ENCODE measurements around the gene GJD3. TPM values are rescaled to one million over a fixed set of nuclear protein-coding genes. Genes with fewer than 3 reads are reported as not detected.

GJD3 gene
- total and polyA plus RNA-seq, 2 donors (not counting 1 experiment from before 2014, with no cell fraction given) = not detected

- no peak for TF ChIP-seq EZH2 (IDR thresholded peaks at IDR 0.05; ENCODE audit: borderline replicate concordance, insufficient read depth, low read depth, low read length, poor library complexity, severe bottlenecking)
- no peak for TF ChIP-seq CTCF (IDR thresholded peaks at IDR 0.05)
- ChIA-PET CTCF (interaction anchor here (0.5 to 8.3 kb wide), 9 partner anchors 9 to 228 kb away, joined by 3 to 119 read pairs (median 6); no protein-coding TSS in a partner anchor), POLR2A (interaction anchor here (0.6 to 8.4 kb wide), 4 partner anchors 10 to 201 kb away, joined by 3 to 96 read pairs (median 4); partner anchors contain the start of gene CASC3)
- Histone ChIP-seq H3K4me3 (ENCODE audit: control extremely low read depth in 1 of 5, extremely low read depth in 1 of 5, insufficient read depth in 1 of 5, low read depth in 2 of 5, low read length in 4 of 5) (peak overlapping the region; percentile 51 to 84 (median 71)), H3K4me1 (ENCODE audit: control insufficient read depth in 2 of 2, insufficient read depth in 2 of 2, low read length in 2 of 2) (peaks cover 70 to 85% of the 10 kb centered on the region in 2 donors), H3K36me3 (replicated peaks in 1 of 2; ENCODE audit: control extremely low read depth in 1 of 2, control insufficient read depth in 1 of 2, extremely low read depth in 1 of 2, insufficient read depth in 2 of 2, low read length in 1 of 2) (peaks cover 3 to 6% of the 10 kb centered on the region in 2 experiments), H3K9ac (ENCODE audit: low read length) (peak overlapping the region; percentile 91), H3K27me3 (replicated peaks in 1 of 4; ENCODE audit: control extremely low read depth in 1 of 4, control insufficient read depth in 3 of 4, insufficient read depth in 4 of 4, low read length in 3 of 4) (no peaks in the 10 kb centered on the region), H3K9me3 (ENCODE audit: control extremely low read depth in 1 of 3, control insufficient read depth in 2 of 3, insufficient read depth in 1 of 3, low read length in 2 of 3) (no peaks in the 10 kb centered on the region), H4K20me1 (ENCODE audit: control insufficient read depth, insufficient read depth, low read length, poor library complexity, severe bottlenecking) (peaks cover 22% of the 10 kb centered on the region), H3K27ac (ENCODE audit: low read length in 2 of 2) (peak overlapping the region; percentile 67 to 88), H2AFZ (ENCODE audit: insufficient read depth, low read depth, low read length, poor library complexity, severe bottlenecking) (no peak overlapping the region), H3K4me2 (replicated peaks; ENCODE audit: low read depth, low read length, poor library complexity, severe bottlenecking) (peak overlapping the region; percentile 100), H3K79me2 (ENCODE audit: control insufficient read depth, insufficient read depth, low read length) (peaks cover 96% of the 10 kb centered on the region)
- DNase-seq (peak; percentile 95), ATAC-seq (ENCODE audit: low read depth) (peak; percentile 76)
- H3K4me1 Mint-ChIP-seq = peaks cover 74% of the 10 kb centered on the region
- no peaks in the 10 kb centered on the region for H3K9me3 Mint-ChIP-seq (ENCODE audit: insufficient read depth)
- H3K27me3 Mint-ChIP-seq = no peaks in the 10 kb centered on the region
- H3K4me3 Mint-ChIP-seq = peak overlapping the region; percentile 91
- peak overlapping the region; percentile 92 for H3K27ac Mint-ChIP-seq
- WGBS (ENCODE audit: insufficient coverage) = under 1% methylated on average over 46 of the region's 55 CpGs
- intact Hi-C loops (cut with micrococcal nuclease) = loop anchor here (1.0 kb wide), 5 partner anchors 11 to 38 kb away; no protein-coding TSS in a partner anchor
These were observed 23.4 kb downstream of the GJD3 start for GRCh38 chr17:40340880-40341807.

All from B cell (primary cell).